D721Med (cell line): ENCODE data around the gene WFIKKN1.
A peak's percentile ranks its signal among the peaks of the same experiment; 100 is the strongest.

Source experiments
- DNase-seq: peaks from one replicate; pipeline ENCODE4 v3.0.0; 2011; ENCODE audit warnings: low spot score; ENCODE audit not compliant: insufficient read length
- FAIRE-seq: peaks from 2 replicates; lab custom pipeline; 2011; peaks lifted over from hg19 to GRCh38; lab: Jason Lieb, UNC
- TF ChIP-seq, protein P1 (sequence below): IDR thresholded peaks from 2 replicates; pipeline ENCODE4 v1.5.1; 2012; ENCODE audit warnings: mild to moderate bottlenecking, control low read depth; ENCODE audit not compliant: insufficient read depth; ENCODE audit errors: missing control alignments

WFIKKN1 gene

DNA sequence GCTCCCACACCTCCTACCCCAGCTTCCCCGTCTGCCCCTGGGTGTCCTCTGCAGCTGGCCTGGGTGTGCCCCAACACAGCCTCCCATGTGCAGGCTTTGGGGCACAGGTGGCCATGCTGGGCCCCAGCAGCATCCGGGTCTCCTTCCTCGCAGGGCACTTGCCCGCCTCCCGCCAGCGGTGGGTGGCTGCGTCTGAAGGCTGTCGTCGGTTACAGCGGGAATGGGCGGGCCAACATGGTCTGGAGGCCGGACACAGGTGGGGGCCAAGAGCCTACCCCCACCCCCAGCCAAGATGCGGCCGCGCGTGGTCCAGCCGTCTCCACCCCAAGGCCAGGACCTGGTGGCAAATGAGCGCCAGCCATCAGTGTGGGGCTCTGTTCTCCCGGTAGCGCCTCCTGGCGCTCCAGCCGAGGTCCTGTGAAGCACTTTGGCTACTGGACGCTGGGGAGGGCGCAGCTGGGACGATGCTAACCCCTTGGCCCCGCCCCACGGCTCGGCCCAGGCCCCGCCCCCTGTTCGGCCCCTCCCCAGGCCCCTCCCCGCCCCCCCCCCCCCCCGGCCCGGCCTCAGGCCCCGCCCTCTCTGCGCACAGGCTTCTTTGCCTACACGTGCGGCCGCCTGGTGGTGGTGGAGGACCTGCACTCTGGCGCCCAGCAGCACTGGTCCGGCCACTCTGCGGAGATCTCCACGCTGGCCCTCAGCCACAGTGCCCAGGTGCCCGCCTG is 29.8 kb downstream of the WFIKKN1 start:
- DNase-seq (peak; percentile 93), FAIRE-seq (no peak)
- TF ChIP-seq, protein P1, sequence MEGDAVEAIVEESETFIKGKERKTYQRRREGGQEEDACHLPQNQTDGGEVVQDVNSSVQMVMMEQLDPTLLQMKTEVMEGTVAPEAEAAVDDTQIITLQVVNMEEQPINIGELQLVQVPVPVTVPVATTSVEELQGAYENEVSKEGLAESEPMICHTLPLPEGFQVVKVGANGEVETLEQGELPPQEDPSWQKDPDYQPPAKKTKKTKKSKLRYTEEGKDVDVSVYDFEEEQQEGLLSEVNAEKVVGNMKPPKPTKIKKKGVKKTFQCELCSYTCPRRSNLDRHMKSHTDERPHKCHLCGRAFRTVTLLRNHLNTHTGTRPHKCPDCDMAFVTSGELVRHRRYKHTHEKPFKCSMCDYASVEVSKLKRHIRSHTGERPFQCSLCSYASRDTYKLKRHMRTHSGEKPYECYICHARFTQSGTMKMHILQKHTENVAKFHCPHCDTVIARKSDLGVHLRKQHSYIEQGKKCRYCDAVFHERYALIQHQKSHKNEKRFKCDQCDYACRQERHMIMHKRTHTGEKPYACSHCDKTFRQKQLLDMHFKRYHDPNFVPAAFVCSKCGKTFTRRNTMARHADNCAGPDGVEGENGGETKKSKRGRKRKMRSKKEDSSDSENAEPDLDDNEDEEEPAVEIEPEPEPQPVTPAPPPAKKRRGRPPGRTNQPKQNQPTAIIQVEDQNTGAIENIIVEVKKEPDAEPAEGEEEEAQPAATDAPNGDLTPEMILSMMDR, result peak; percentile 27

DNA sequence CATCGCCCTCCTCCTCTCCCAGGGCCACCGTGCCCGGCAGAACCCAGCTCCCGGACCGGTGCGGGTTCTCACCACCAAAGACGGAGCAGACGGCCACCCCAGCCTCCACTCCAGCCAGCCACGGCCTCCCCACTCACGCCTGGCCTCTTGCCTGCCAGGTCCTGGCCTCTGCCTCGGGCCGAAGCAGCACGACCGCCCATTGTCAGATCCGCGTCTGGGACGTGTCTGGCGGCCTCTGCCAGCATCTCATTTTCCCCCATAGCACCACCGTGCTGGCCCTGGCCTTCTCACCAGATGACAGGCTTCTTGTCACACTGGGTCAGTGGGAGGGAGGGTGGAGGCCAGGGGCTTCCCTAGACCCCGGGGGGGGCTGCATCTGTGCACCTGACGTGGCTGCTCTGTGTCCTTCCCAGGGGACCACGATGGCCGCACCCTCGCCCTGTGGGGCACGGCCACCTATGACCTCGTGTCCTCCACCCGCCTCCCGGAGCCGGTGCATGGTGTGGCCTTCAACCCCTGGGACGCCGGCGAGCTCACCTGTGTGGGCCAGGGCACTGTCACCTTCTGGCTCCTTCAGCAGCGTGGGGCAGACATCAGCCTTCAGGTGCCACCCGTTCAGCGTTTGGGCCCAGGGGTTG is 30.5 kb downstream of the WFIKKN1 start:
- DNase-seq (no peak), FAIRE-seq (no peak)
- TF ChIP-seq, protein P1, result no peak

DNA sequence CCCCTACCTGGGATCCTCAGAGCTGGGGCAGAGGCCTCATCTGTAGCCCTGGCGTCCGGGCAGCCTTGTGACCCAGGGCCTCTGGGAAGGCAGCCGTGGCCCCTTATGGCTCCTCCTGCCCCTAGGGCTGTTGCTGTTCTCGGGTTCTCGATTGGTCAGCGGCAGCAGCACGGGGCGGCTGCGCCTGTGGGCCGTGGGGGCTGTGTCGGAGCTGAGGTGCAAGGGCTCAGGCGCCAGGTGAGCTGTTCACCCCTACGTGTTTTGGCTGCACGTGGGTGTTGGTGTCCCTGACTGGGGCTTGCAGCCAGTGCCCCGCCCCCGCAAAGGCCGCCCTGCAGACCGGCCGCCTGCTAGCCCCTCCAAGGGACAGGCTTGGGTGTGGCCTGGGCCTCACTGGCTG is 31.3 kb downstream of the WFIKKN1 start:
- FAIRE-seq (no peak), DNase-seq (no peak)
- TF ChIP-seq, protein P1, result no peak

DNA sequence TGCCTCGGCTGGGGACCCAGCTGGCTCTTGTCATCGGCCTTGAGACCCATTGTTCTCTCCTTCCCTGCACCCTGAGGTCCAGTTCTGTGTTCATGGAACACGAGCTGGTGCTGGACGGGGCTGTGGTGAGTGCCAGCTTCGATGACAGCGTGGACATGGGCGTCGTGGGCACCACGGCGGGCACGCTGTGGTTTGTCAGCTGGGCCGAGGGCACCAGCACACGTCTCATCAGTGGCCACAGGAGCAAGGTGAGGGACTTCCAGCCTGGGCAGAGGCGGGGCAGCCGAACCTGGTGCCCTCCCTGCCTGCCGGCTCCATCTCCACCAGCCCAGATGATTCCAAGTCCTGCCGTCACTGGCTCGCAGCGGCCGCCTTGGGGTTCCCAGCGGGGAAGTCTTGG is 31.8 kb downstream of the WFIKKN1 start:
- no peak for FAIRE-seq
- no peak for DNase-seq
- TF ChIP-seq, protein P1, result no peak

DNA sequence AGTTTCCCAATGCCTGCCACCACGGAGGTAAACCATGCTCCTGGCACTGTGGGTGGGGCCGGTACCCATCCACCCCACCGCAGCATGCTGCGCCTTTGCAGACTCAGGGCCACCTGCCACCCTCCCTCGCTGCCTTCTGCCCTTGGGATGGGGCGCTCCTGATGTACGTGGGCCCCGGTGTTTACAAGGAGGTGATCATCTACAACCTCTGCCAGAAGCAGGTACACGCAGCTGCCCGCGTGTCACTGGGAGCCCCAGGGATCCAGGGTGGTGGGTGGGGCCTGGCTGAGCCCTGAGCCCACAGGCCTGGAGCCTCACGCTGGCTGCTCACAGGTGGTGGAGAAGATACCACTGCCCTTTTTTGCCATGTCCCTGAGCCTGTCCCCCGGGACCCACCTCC is 35.8 kb downstream of the WFIKKN1 start:
- TF ChIP-seq, protein P1, result no peak
- DNase-seq, result no peak
- no peak for FAIRE-seq

DNA sequence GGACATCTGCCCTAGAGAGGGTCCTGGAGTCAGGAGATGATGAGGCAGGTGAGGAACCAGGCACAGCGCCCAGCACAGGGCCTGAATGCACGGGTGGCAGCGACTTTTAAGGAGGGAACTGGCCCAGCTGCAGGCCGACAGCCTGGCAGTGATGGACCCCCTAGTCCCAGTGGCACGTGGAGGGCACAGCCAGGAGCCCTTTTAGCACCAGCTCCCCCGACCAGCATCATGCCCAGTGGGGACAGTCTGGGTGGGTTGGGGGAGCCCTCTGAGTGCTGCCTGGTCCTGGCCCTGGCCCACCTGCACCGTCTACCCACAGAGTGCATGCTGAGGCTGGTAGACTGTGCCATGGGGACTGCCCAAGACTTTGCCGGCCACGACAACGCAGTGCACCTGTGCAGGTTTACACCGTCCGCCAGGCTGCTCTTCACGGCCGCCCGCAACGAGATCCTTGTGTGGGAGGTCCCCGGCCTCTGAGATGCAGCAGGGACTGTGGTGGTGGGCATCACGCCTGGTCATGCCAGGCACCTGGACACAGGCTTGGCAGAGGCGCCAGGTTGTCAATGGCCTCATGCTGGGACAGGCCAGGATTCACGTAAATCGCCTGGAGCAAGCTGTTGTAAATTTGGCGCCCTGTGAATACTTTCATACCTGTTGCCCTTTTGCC is 36.5 kb downstream of the WFIKKN1 start:
- FAIRE-seq (no peak), DNase-seq (no peak)
- TF ChIP-seq, protein P1, result no peak
